Measurements from ENCODE around the gene RNF135.
"Not testable (repeated sequence)": the region's sequence is repeated elsewhere in the genome, so short reads cannot be mapped to it uniquely, and the experiment has no call there.

RNF135 gene

DNA sequence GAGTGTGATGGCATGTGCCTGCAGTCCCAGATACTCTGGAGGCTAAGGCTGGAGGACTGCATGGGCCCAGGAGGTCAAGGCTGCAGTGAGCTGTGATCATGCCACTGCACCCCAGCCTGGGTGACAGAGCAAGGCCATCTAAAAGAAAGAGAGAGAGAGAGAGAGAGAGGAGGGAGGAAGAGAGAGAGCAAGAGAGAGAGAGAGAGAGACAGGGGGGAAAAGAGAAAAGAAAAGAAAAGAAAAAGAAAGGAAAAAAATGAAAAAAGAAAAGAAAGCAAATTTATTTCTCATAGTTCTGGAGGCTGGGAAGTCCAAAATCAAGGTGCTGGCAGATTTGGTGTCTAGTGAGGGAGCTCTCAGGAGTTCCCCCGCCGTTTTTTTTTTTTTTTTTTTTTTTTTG, 33.3 kb downstream of the RNF135 start:
- no peak for DNase-seq

DNA sequence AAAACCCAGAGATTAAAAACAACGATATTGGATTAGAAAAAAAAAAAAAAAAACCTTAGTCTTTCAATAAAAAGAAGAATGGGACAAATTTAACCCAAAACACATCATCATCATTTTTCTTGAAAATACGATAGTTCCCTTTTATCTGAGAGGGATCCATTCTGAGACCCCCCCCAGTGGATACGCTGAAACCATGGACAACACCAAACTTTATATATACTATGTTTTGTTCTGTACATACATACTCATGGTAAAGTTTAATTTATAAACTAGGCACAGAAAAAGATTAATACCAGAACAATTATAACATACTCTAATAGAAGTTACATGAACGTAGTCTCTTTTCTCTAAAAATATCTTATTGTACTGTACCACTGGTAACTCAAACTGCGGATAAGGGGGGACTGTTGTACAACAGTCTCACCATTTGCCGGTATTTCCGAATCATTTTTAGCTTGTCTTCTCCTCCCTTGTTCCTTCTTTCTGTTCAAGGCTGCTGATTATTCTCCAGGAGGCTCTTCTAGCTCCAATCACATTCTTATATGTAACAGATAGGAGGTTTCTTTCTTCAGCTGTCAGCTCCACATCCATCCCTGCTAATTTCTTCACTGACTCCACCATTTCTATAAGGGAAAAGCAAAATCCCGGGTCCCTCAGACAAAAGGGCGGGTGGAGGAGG, 37.0 kb downstream of the RNF135 start:
- no peak for DNase-seq

GRCh38 chr17:31008374-31009041, 37.7 kb downstream of the RNF135 start:
- DNase-seq: no peak

DNA sequence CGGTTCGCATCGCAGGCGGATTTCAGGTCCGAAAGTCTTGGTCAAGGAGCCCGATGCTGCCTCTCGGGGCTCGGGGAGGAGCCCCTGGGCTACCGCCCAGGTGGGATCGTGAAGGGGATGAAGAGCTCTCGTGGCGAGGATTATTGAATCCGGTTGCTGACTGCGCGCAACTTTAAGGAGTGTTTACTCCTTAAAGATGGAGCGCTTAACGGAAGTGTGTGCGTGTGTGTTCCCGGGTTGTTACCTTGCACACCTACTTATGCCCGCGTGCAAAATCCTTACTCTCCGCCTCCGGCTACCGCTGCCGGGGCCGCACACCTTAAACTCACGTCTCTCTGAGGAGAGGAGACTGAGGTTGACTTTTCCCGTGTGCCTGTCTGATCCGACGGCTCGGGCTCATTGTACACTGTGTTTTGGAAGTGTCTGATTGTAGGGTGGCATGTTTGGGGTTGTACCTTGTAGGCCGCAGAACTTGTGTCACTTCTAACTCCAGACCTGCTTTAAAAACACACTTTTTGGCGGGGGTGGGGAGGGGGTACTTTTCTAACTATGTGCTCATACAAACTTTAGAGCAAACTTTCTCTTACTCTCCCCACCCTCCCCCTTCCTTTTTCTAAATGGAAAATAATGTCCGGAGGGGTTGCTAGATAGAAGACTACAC, 38.3 kb downstream of the RNF135 start:
- not testable (repeated sequence) for DNase-seq

GRCh38 chr17:31010014-31010413, 39.2 kb downstream of the RNF135 start:
- DNase-seq: not testable (repeated sequence)

- no peak for DNase-seq
Measured at GRCh38 chr17:31013844-31014243, 43.0 kb downstream of the RNF135 start.

DNA sequence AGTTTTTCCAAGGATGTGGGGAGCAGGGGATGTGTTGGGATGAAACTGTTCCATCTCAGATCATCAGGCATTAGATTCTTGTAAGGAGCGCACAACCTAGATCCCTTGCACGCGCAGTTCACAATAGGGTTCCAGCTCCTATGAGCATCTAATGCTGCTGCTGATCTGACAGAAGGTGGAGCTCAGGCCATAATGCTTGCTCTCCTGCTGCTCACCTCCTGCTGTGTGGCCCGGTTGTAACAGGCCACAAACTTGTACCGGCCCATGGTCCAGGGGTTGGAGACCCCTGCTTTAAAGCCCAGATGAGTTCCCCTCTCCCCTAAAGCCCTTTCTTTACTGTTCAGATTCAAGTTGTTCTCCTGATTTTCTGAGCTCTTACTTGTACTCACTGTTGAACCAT, 44.8 kb downstream of the RNF135 start:
- DNase-seq: no peak

- no peak for DNase-seq
Measured at GRCh38 chr17:31019004-31019403, 48.2 kb downstream of the RNF135 start.

DNA sequence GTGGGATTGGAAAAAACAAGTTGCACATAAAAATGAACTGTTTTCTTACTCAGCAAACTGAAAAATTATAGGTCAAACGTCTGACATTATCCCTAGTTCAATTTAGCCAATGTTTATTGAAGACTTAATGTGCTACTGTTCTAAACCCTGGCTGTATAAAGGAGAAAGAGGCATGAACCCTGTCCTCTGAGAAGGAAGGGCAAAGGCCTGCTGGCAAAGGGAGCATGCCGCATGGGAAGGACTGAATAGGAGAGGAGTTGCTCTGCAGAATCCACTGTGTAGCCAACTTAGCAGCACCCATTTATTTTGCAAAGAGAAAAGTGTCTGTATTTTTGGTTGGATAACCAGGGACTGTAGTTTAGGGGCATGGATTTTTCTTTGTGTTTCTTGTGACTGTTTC, 52.3 kb downstream of the RNF135 start:
- DNase-seq: not testable (repeated sequence)

- no peak for DNase-seq
Measured at GRCh38 chr17:31031841-31032240, 61.0 kb downstream of the RNF135 start.

- DNase-seq: not testable (repeated sequence)
Measured at GRCh38 chr17:31035611-31036010, 64.8 kb downstream of the RNF135 start.

GRCh38 chr17:31040837-31041236, 70.0 kb downstream of the RNF135 start:
- not testable (repeated sequence) for DNase-seq

DNA sequence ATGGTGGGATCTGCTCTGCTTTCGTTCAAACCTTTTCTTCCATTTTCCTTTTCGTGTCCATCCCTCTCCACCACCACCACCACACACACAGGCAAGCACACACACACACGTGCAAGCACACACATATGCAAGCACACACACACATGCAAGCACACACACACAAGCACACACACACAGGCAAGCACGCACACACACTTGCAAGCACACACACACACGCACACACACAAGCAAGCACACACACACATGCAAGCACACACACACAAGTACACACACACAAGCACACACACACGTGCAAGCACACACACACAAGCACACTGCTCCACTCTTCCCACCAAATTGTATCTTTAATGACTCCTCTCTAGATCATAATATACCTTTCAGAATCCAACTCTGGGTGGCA, 71.5 kb downstream of the RNF135 start:
- not testable (repeated sequence) for DNase-seq

GRCh38 chr17:31046856-31047425, 76.1 kb downstream of the RNF135 start:
- not testable (repeated sequence) for DNase-seq

GRCh38 chr17:31048142-31048541, 77.3 kb downstream of the RNF135 start:
- no peak for DNase-seq

GRCh38 chr17:31048780-31049179, 77.9 kb downstream of the RNF135 start:
- no peak for DNase-seq
